Activated effector memory CD4-positive, alpha-beta T cell treated with anti-CD3 and anti-CD28 coated beads, Interleukin-2, amount 50 U/mL, for 16 hours (primary cell): ENCODE results near the gene TTLL5.
"Not testable (repeated sequence)": the region's sequence is repeated elsewhere in the genome, so short reads cannot be mapped to it uniquely, and the experiment has no call there.

ENCODE experiments used
- DNase-seq: peaks from one replicate; pipeline ENCODE4 v3.0.0-alpha.2; 2020

Gene TTLL5

GRCh38 chr14:75837151-75837787 lies 176.2 kb downstream of the TTLL5 start:
- DNase-seq: no peak

- no peak for DNase-seq
These were observed 179.9 kb downstream of the TTLL5 start for GRCh38 chr14:75840911-75841310.

- no peak for DNase-seq
These were observed 181.5 kb downstream of the TTLL5 start for GRCh38 chr14:75842551-75842950.

DNA sequence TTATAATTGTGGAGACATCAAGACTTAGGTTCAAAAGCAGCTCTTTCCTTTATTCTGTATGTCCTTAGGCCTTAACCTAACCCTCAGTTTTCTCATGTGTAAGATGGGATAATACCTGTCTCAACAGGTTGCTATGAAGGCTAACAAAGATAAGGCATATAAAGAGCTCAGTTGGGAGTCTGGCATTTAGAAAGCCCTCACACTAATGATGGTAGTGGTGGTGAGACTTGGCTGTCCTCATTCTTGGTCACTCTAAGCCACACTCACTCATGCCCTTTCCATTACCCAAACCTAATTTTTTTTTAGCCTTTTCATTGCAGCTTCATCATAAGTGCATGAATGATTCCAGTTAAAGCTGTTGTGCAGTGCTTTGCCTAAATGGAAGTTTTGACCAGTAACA lies 183.4 kb downstream of the TTLL5 start:
- no peak for DNase-seq

GRCh38 chr14:75845136-75845804 lies 184.2 kb downstream of the TTLL5 start:
- DNase-seq: no peak

DNA sequence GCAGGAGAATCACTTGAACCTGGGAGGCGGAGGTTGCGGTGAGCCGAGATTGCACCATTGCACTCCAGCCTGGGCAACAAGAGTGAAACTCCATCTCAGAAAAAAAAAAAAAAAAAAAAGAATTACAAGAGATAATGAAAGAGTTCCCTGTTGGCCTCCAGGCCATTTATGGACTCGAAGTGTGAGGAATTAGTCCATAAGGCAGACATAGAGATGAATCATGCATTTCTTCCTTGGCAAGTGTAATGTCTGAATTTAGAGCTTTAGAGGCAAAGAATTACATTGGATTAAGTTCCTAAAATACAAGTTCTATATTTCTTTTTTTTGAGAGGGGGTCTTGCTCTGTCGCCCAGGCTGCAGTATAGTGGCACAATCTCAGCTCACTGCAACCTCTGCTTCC lies 185.6 kb downstream of the TTLL5 start:
- not testable (repeated sequence) for DNase-seq

DNA sequence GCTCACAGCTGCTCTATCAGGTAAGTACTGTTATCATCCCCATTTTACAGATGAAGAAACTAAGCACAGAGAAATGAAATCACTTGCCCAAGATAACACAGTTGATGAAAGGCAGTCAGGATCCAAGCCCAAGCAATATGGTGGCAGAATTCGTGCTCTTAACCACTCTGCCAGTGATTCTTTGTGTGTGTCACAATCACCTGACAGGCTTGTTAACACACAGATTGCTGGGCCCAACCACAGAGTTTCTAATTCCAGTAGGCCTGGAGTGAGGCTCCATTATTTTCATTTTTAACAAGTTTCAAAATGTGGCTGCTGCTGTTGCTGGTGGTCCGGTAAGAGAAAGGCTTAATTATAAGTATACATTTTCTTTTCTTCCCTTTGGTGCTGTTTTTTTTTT lies 186.5 kb downstream of the TTLL5 start:
- no peak for DNase-seq

DNA sequence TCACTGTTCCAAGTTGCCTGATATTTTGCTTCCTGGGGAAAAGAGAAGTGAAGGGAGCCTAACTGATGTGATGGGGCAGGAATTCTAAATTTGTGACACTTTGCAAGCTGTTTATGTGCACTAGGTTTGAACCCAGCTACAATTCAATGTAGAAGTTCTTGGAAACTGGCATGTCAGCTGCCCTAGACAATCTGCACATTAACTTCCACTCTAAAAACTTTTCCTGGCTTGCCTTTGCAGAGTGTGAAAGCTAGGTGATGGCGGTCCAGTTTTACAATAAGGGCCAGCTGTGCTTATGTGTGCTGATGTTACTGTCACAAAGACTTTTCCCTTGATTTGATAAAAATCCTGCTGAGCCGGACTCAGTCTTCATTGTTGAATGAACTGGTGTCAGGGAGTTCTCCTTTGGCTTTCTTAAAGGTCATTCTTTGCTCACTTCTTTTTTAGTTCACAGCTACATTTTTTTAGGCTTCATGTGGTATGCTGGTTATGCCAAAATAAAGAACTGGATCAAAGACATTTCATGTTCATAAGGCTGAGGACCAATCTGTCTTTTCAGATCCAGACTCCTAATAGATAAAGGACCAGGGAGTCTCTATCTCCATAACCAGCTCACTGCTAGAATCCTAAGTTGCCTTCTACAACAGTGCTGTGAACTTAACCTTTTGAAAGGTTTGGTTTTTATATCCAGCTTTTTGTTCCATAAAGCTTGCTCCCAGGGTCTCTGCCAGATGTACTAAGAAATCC lies 187.3 kb downstream of the TTLL5 start:
- no peak for DNase-seq

GRCh38 chr14:75849300-75849895 lies 188.4 kb downstream of the TTLL5 start:
- no peak for DNase-seq

DNA sequence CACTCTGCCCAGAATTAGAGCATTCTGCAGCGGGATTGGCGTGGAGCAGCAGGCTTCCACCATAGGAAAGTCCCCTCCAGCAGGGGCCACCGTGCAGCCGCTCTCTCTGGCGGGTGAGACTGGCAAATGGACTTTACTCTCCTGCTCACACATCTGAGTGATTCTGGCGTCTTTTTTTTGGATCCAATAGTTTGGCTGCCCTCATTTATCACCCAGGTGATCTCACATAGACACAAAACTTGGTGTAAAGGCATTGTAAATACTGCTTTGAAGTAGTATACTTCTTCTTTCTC lies 190.5 kb downstream of the TTLL5 start:
- DNase-seq: no peak

- no peak for DNase-seq
These were observed 193.2 kb downstream of the TTLL5 start for GRCh38 chr14:75854111-75854799.

DNA sequence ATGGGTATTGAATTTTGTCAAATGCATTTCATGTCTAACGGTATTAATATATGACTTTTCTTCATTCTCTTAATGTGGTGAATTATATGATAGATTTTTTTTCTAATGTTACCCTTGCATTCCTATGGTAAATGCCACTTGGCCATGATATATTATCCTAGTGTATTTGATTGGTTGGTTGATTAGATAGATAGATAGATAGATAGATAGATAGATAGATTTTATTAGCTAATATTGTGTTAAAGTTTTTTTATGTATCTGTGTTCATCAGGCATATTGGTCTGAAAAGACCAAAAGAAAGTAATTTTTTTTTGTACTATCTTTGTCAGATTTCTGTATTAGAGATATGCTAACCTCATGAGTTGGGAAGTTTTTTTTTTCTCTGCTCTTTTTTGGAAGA lies 196.2 kb downstream of the TTLL5 start:
- no peak for DNase-seq

GRCh38 chr14:75858362-75858761 lies 197.3 kb downstream of the TTLL5 start:
- DNase-seq: no peak

GRCh38 chr14:75859746-75860145 lies 198.7 kb downstream of the TTLL5 start:
- DNase-seq: no peak

DNA sequence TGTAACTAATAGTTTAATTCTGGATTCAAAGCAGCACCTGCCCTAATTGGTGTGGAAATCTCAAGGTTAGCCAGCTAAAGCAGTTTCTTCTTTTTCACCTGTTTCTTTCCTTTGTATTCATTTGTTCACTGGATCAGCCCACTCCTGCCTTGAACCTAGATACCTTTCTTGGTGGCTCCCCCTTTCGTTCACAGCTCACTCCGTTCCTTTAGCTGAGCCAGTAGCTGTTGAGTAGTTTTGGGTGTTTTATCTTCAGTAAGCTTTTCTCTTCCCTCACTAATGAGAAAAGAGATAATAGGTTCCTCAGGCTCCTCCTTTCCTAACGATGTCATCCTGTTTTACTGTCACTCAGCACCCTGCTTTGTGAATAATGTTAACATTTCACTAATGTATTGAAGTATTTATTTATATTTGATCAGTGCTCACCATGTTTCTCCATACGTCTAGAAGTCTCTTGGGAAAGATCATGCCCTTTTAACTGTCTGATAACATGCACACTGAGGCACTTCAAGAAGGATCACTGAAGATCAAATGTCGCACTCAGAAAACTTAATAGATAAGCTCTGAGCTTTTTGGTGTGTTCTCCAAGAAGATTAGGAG lies 199.6 kb downstream of the TTLL5 start:
- no peak for DNase-seq

- DNase-seq: no peak
These were observed 200.1 kb downstream of the TTLL5 start for GRCh38 chr14:75861161-75861621.

DNA sequence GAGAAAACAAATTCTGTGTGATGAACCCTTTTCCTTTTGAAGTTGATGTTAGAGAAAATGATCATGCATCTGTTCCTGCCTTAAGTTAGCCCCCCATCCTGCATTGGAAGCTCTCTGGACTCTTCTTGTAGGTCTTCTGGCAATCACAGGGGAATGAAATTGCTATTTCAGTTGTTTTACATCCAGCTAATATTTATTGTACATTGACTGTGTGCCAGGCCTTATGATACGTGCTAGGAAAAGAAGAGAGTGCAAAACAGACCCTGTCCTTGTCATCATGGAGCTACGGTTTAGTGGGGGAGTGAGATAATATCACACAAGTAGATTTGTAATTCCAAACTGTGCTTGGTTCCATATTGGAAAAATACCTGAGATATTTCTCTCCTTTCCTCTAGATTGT lies 202.2 kb downstream of the TTLL5 start:
- no peak for DNase-seq

DNA sequence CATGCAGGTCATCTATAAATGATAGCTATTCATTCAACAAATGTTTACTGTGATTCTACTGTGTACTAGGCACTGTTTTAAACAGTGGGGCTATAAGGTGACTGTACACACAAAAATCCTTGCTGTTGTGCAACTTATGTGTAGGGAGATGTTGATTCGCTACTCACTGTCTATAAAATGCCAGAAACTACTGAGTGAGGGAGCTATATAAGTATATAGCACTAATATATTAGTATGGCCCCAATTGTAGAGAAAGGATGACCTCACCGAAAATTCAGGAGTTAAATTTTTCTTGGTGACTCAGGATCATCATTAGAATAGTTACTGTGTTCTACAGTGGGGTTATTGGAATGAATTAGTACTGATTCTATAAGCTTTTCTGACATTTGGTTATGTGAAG lies 203.3 kb downstream of the TTLL5 start:
- no peak for DNase-seq

GRCh38 chr14:75865531-75865930 lies 204.5 kb downstream of the TTLL5 start:
- no peak for DNase-seq

- no peak for DNase-seq
These were observed 205.9 kb downstream of the TTLL5 start for GRCh38 chr14:75866970-75867369.

GRCh38 chr14:75871181-75871880 lies 210.3 kb downstream of the TTLL5 start:
- no peak for DNase-seq

GRCh38 chr14:75875958-75876357 lies 214.9 kb downstream of the TTLL5 start:
- no peak for DNase-seq
